Neural progenitor cell (in vitro differentiated cells): ENCODE results near the gene EPS8. TPM values are rescaled to one million over a fixed set of nuclear protein-coding genes. Genes with fewer than 3 reads are reported as not detected.

Experiments
- DNase-seq: peaks from one replicate; pipeline ENCODE4 v3.0.0-alpha.2; 2016; ENCODE audit warnings: low spot score
- H2AFZ ChIP-seq: fragments of 200-600 bp; sonication (generic); replicated peaks from 2 replicates; pipeline ENCODE4 v1.6.1; 2016; ENCODE audit warnings: antibody characterized with exemption
- H3F3A ChIP-seq: fragments of 200-600 bp; sonication (generic); 2 replicates; pipeline ENCODE4 v1.6.1; 2016; ENCODE audit warnings: antibody characterized with exemption, low read depth
- H3K27ac ChIP-seq: fragments of 200-600 bp; sonication (generic); 2 replicates; pipeline ENCODE4 v1.5.1; 2016; ENCODE audit warnings: mild to moderate bottlenecking
- H3K27me3 ChIP-seq: fragments of 200-600 bp; sonication (generic); 2 replicates; pipeline ENCODE4 v1.6.1; 2016; ENCODE audit warnings: mild to moderate bottlenecking, moderate library complexity
- H3K36me3 ChIP-seq: fragments of 200-600 bp; sonication (generic); 2 replicates; pipeline ENCODE4 v1.5.1; 2016
- H3K4me1 ChIP-seq: fragments of 200-600 bp; sonication (generic); 2 replicates; pipeline ENCODE4 v1.6.1; 2016; ENCODE audit warnings: mixed run types
- H3K4me2 ChIP-seq: fragments of 200-600 bp; sonication (generic); 2 replicates; pipeline ENCODE4 v1.6.1; 2016
- H3K4me3 ChIP-seq: fragments of 200-600 bp; sonication (generic); 2 replicates; pipeline ENCODE4 v1.5.1; 2016
- H3K79me2 ChIP-seq: fragments of 200-600 bp; sonication (generic); 2 replicates; pipeline ENCODE4 v1.6.1; 2016; ENCODE audit warnings: low read depth
- H3K9ac ChIP-seq: fragments of 200-600 bp; sonication (generic); 2 replicates; pipeline ENCODE4 v1.6.1; 2016
- H3K9me3 ChIP-seq: fragments of 200-600 bp; sonication (generic); 2 replicates; pipeline ENCODE4 v1.5.1; 2016; ENCODE audit warnings: low read depth
- H4K20me1 ChIP-seq: fragments of 200-600 bp; sonication (generic); 2 replicates; pipeline ENCODE4 v1.6.1; 2016; ENCODE audit warnings: low read depth
- H3K27ac Mint-ChIP-seq: 3 replicates; pipeline ENCODE4 v1.8.0; 2021; ENCODE audit warnings: mixed read lengths
- H3K27me3 Mint-ChIP-seq: 2 replicates; pipeline ENCODE4 v1.8.0; 2022; ENCODE audit warnings: low read depth, mild to moderate bottlenecking, inconsistent platforms, moderate library complexity, mixed read lengths; ENCODE audit not compliant: insufficient read depth
- H3K36me3 Mint-ChIP-seq: 3 replicates; pipeline ENCODE4 v1.8.0; 2021; ENCODE audit warnings: mixed read lengths
- H3K4me1 Mint-ChIP-seq: 3 replicates; pipeline ENCODE4 v1.8.0; 2021; ENCODE audit warnings: mixed read lengths
- H3K4me3 Mint-ChIP-seq: 3 replicates; pipeline ENCODE4 v1.8.0; 2021; ENCODE audit warnings: mild to moderate bottlenecking, moderate library complexity, mixed read lengths
- H3K9me3 Mint-ChIP-seq: 3 replicates; pipeline ENCODE4 v1.8.0; 2020; ENCODE audit warnings: mixed read lengths
- CTCF ChIP-seq: fragments of 200-600 bp; sonication (generic); IDR thresholded peaks from 2 replicates; pipeline ENCODE4 v1.5.1; 2017; ENCODE audit warnings: antibody characterized with exemption, mild to moderate bottlenecking
- EZH2 ChIP-seq: fragments of 200-600 bp; sonication (generic); IDR thresholded peaks from 2 replicates; pipeline ENCODE4 v1.6.1; 2017; ENCODE audit warnings: antibody characterized with exemption, mild to moderate bottlenecking, moderate library complexity
- EZH2phosphoT487 ChIP-seq: fragments of 200-600 bp; sonication (generic); IDR thresholded peaks from 2 replicates; pipeline ENCODE4 v1.6.1; 2017; ENCODE audit warnings: antibody characterized with exemption
- total RNA-seq: library from RNA; depleted of rRNA; stranded (reverse); fragments of >200 nt; gene quantifications from 2 replicates; pipeline ENCODE4 v1.2.3, GENCODE V29; 2015; ENCODE audit warnings: low replicate concordance

Gene EPS8
- total RNA-seq, 1 donor from 2014 or later = 17.0 TPM

GRCh38 chr12:15633201-15633600 is 156.0 kb downstream of the EPS8 start:
- H3K9me3 ChIP-seq = no peaks in the 10 kb centered on the region
- H3K4me1 ChIP-seq = peaks cover 19% of the 10 kb centered on the region
- no peak overlapping the region for H3K4me2 ChIP-seq
- Mint-ChIP-seq H3K9me3 (no peaks in the 10 kb centered on the region), H3K4me3 (no peak overlapping the region), H3K4me1 (peaks cover 50% of the 10 kb centered on the region), H3K36me3 (peaks cover 5% of the 10 kb centered on the region), H3K27ac (no peak overlapping the region), H3K27me3 (no peaks in the 10 kb centered on the region)
- DNase-seq = no peak
- no peak overlapping the region for H2AFZ ChIP-seq
- H4K20me1 ChIP-seq = no peaks in the 10 kb centered on the region
- no peaks in the 10 kb centered on the region for H3K79me2 ChIP-seq
- H3K27me3 ChIP-seq = no peaks in the 10 kb centered on the region
- H3K4me3 ChIP-seq = no peak overlapping the region
- H3F3A ChIP-seq = no peaks in the 10 kb centered on the region
- no peak for TF ChIP-seq EZH2phosphoT487
- no peak for TF ChIP-seq EZH2
- TF ChIP-seq CTCF = no peak
- no peaks in the 10 kb centered on the region for H3K36me3 ChIP-seq
- H3K9ac ChIP-seq = no peak overlapping the region
- no peak overlapping the region for H3K27ac ChIP-seq

GRCh38 chr12:15632708-15633107 is 156.5 kb downstream of the EPS8 start:
- H4K20me1 ChIP-seq = no peaks in the 10 kb centered on the region
- H3K9ac ChIP-seq = no peak overlapping the region
- Mint-ChIP-seq H3K36me3 (peaks cover 5% of the 10 kb centered on the region), H3K27ac (peak overlapping the region; percentile 18), H3K4me1 (peaks cover 54% of the 10 kb centered on the region), H3K4me3 (no peak overlapping the region), H3K9me3 (no peaks in the 10 kb centered on the region), H3K27me3 (no peaks in the 10 kb centered on the region)
- H3K4me2 ChIP-seq = no peak overlapping the region
- H3K9me3 ChIP-seq = no peaks in the 10 kb centered on the region
- peaks cover 22% of the 10 kb centered on the region for H3K4me1 ChIP-seq
- no peak for DNase-seq
- no peak for TF ChIP-seq CTCF
- no peak for TF ChIP-seq EZH2
- no peak for TF ChIP-seq EZH2phosphoT487
- no peaks in the 10 kb centered on the region for H3K36me3 ChIP-seq
- no peaks in the 10 kb centered on the region for H3K27me3 ChIP-seq
- H3K79me2 ChIP-seq = no peaks in the 10 kb centered on the region
- no peak overlapping the region for H3K27ac ChIP-seq
- no peaks in the 10 kb centered on the region for H3F3A ChIP-seq
- H2AFZ ChIP-seq = no peak overlapping the region
- no peak overlapping the region for H3K4me3 ChIP-seq

- no peaks in the 10 kb centered on the region for H3K9me3 Mint-ChIP-seq
- Histone ChIP-seq H2AFZ (no peak overlapping the region), H3K4me2 (no peak overlapping the region), H3K79me2 (no peaks in the 10 kb centered on the region), H3K27me3 (no peaks in the 10 kb centered on the region), H4K20me1 (no peaks in the 10 kb centered on the region), H3K27ac (no peak overlapping the region), H3K4me1 (peaks cover 22% of the 10 kb centered on the region), H3K9ac (no peak overlapping the region), H3K4me3 (no peak overlapping the region), H3K36me3 (no peaks in the 10 kb centered on the region), H3K9me3 (no peaks in the 10 kb centered on the region), H3F3A (no peaks in the 10 kb centered on the region)
- no peak for DNase-seq
- H3K4me3 Mint-ChIP-seq = no peak overlapping the region
- H3K27me3 Mint-ChIP-seq = no peaks in the 10 kb centered on the region
- H3K4me1 Mint-ChIP-seq = peaks cover 58% of the 10 kb centered on the region
- no peak for TF ChIP-seq EZH2phosphoT487
- TF ChIP-seq EZH2 = no peak
- no peak overlapping the region for H3K27ac Mint-ChIP-seq
- H3K36me3 Mint-ChIP-seq = peaks cover 8% of the 10 kb centered on the region
Observed at GRCh38 chr12:15631007-15631715, 158.0 kb downstream of the EPS8 start.

GRCh38 chr12:15629761-15630160 is 159.4 kb downstream of the EPS8 start:
- Mint-ChIP-seq H3K36me3 (peaks cover 17% of the 10 kb centered on the region), H3K4me1 (peaks cover 58% of the 10 kb centered on the region), H3K4me3 (no peak overlapping the region), H3K27ac (peak overlapping the region; percentile 93), H3K9me3 (no peaks in the 10 kb centered on the region), H3K27me3 (peaks cover 3% of the 10 kb centered on the region)
- Histone ChIP-seq H3K79me2 (no peaks in the 10 kb centered on the region), H3K27me3 (no peaks in the 10 kb centered on the region), H4K20me1 (no peaks in the 10 kb centered on the region), H3K4me2 (no peak overlapping the region), H3K9ac (no peak overlapping the region), H3K27ac (no peak overlapping the region), H2AFZ (no peak overlapping the region), H3K4me3 (no peak overlapping the region), H3K9me3 (no peaks in the 10 kb centered on the region), H3K36me3 (no peaks in the 10 kb centered on the region), H3K4me1 (peaks cover 22% of the 10 kb centered on the region), H3F3A (no peaks in the 10 kb centered on the region)
- TF ChIP-seq EZH2 = no peak
- TF ChIP-seq EZH2phosphoT487 = no peak
- TF ChIP-seq CTCF = no peak
- DNase-seq = no peak
